MM.1S (cell line): ENCODE results near the gene ANGPT4.

Experiments used
- CTCF ChIP-seq: fragments of 300-600 bp; sonication (generic); IDR thresholded peaks from 2 replicates; pipeline ENCODE4 v1.5.1; 2016; ENCODE audit warnings: antibody characterized with exemption, low read length, mixed read lengths
- EZH2 ChIP-seq: fragments of 300-600 bp; sonication (generic); optimal IDR thresholded peaks from 2 replicates; pipeline ENCODE3; 2017; ENCODE audit warnings: low read depth, mild to moderate bottlenecking, antibody characterized with exemption, low read length, mixed read lengths
- EZH2phosphoT487 ChIP-seq: fragments of 300-600 bp; sonication (generic); IDR thresholded peaks from 2 replicates; pipeline ENCODE4 v1.6.1; 2018; ENCODE audit warnings: antibody characterized with exemption, low read length

DNA sequence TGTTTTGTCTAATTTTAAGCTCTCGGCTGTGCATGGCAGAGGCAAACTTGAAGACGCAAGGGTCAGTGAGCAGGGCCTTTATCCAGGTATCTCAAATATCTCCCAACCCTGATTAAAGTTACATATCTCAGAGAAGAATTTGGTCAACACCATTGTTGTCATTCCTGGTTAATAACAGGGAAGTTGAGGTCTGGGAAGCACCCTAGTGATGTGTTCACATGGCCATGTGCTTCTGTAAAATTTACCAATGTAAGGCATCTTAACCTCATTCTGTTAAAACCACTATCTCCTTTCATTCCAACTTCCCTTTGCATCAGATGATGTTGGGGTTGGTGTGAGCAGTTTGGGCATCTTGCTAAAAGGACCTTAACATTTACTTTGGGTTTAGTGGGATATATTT is 86.6 kb downstream of the ANGPT4 start:
- no peak for TF ChIP-seq CTCF
- TF ChIP-seq EZH2, result no peak
- TF ChIP-seq EZH2phosphoT487, result no peak
